Measurements from ENCODE around the gene HEXD. TPM values are rescaled to one million over a fixed set of nuclear protein-coding genes. Genes with fewer than 3 reads are reported as not detected.

HEXD gene
- total and polyA plus RNA-seq, 2 donors (not counting 1 experiment from before 2014, with no cell fraction given), result 6.4 to 16.7 TPM

- H3K36me3 ChIP-seq (ENCODE audit: control insufficient read depth, insufficient read depth, low read length), result peaks cover 25% of the 10 kb centered on the region
- no peak for TF ChIP-seq CTCF (conservative IDR thresholded peaks at IDR 0.05 in 1 of 2, IDR thresholded peaks at IDR 0.05 in 1 of 2; ENCODE audit: low read depth in 1 of 2, low read length in 2 of 2)
- no peak for TF ChIP-seq EZH2 (IDR thresholded peaks at IDR 0.05; ENCODE audit: low read length, missing control alignments)
Observed at GRCh38 chr17:82443465-82444283, 25.5 kb downstream of the HEXD start.

GRCh38 chr17:82444284-82444893 is 26.2 kb downstream of the HEXD start:
- no peak for TF ChIP-seq CTCF (conservative IDR thresholded peaks at IDR 0.05 in 1 of 2, IDR thresholded peaks at IDR 0.05 in 1 of 2; ENCODE audit: low read depth in 1 of 2, low read length in 2 of 2)
- H3K9me3 ChIP-seq (ENCODE audit: control insufficient read depth, insufficient read depth, low read depth, low read length), result no peaks in the 10 kb centered on the region

More at GRCh38 chr17:82443465-82444283, 25.5 kb downstream of the HEXD start:
- H3K9ac ChIP-seq (ENCODE audit: insufficient read depth, low read length), result no peak overlapping the region
- no peaks in the 10 kb centered on the region for H4K20me1 ChIP-seq (ENCODE audit: control insufficient read depth, extremely low read depth, insufficient read depth, low read length)
- H3K27ac ChIP-seq (ENCODE audit: insufficient read depth, low read length), result no peak overlapping the region
- H3K27me3 ChIP-seq (ENCODE audit: control insufficient read depth, insufficient read depth, low read length), result no peaks in the 10 kb centered on the region
- H3K9me3 ChIP-seq (ENCODE audit: control insufficient read depth, insufficient read depth, low read depth, low read length), result no peaks in the 10 kb centered on the region
- H3K4me3 ChIP-seq (replicated peaks in 1 of 4; ENCODE audit: control extremely low read depth in 1 of 4, insufficient read depth in 1 of 4, low read depth in 3 of 4, low read length in 4 of 4), result no peak overlapping the region
- no peaks in the 10 kb centered on the region for H3K4me1 ChIP-seq (ENCODE audit: control insufficient read depth, extremely low read depth, insufficient read depth, low read length)
- no peak for DNase-seq (ENCODE audit: low read depth in 2 of 2)
- H3K4me2 ChIP-seq (ENCODE audit: extremely low read depth, insufficient read depth, low read length), result no peak overlapping the region
- no peaks in the 10 kb centered on the region for H3K79me2 ChIP-seq (ENCODE audit: control insufficient read depth, insufficient read depth, low read length)
- no peak overlapping the region for H2AFZ ChIP-seq (ENCODE audit: low read length)

GRCh38 chr17:82444941-82445521 is 26.9 kb downstream of the HEXD start:
- Histone ChIP-seq H3K27me3 (ENCODE audit: control insufficient read depth, insufficient read depth, low read length) (no peaks in the 10 kb centered on the region), H3K27ac (ENCODE audit: insufficient read depth, low read length) (no peak overlapping the region), H3K9ac (ENCODE audit: insufficient read depth, low read length) (no peak overlapping the region), H2AFZ (ENCODE audit: low read length) (no peak overlapping the region), H3K4me3 (replicated peaks in 1 of 4; ENCODE audit: control extremely low read depth in 1 of 4, insufficient read depth in 1 of 4, low read depth in 3 of 4, low read length in 4 of 4) (no peak overlapping the region), H3K9me3 (ENCODE audit: control insufficient read depth, insufficient read depth, low read depth, low read length) (no peaks in the 10 kb centered on the region), H3K4me1 (ENCODE audit: control insufficient read depth, extremely low read depth, insufficient read depth, low read length) (peaks cover 2% of the 10 kb centered on the region), H4K20me1 (ENCODE audit: control insufficient read depth, extremely low read depth, insufficient read depth, low read length) (no peaks in the 10 kb centered on the region), H3K4me2 (ENCODE audit: extremely low read depth, insufficient read depth, low read length) (peak overlapping the region; percentile 5), H3K79me2 (ENCODE audit: control insufficient read depth, insufficient read depth, low read length) (peaks cover 10% of the 10 kb centered on the region), H3K36me3 (ENCODE audit: control insufficient read depth, insufficient read depth, low read length) (peaks cover 25% of the 10 kb centered on the region)
- TF ChIP-seq EZH2 (IDR thresholded peaks at IDR 0.05; ENCODE audit: low read length, missing control alignments) (no peak), CTCF (conservative IDR thresholded peaks at IDR 0.05 in 1 of 2, IDR thresholded peaks at IDR 0.05 in 1 of 2; ENCODE audit: low read depth in 1 of 2, low read length in 2 of 2) (no peak)
- peak; percentile 27 to 57 for DNase-seq (ENCODE audit: low read depth in 2 of 2)

More at GRCh38 chr17:82444284-82444893, 26.2 kb downstream of the HEXD start:
- no peak overlapping the region for H3K4me3 ChIP-seq (replicated peaks in 1 of 4; ENCODE audit: control extremely low read depth in 1 of 4, insufficient read depth in 1 of 4, low read depth in 3 of 4, low read length in 4 of 4)
- H3K27me3 ChIP-seq (ENCODE audit: control insufficient read depth, insufficient read depth, low read length), result no peaks in the 10 kb centered on the region
- no peaks in the 10 kb centered on the region for H4K20me1 ChIP-seq (ENCODE audit: control insufficient read depth, extremely low read depth, insufficient read depth, low read length)
- H3K79me2 ChIP-seq (ENCODE audit: control insufficient read depth, insufficient read depth, low read length), result peaks cover 4% of the 10 kb centered on the region
- DNase-seq (ENCODE audit: low read depth in 2 of 2), result no peak
- no peak overlapping the region for H2AFZ ChIP-seq (ENCODE audit: low read length)
- no peaks in the 10 kb centered on the region for H3K4me1 ChIP-seq (ENCODE audit: control insufficient read depth, extremely low read depth, insufficient read depth, low read length)
- no peak overlapping the region for H3K9ac ChIP-seq (ENCODE audit: insufficient read depth, low read length)
- H3K36me3 ChIP-seq (ENCODE audit: control insufficient read depth, insufficient read depth, low read length), result peaks cover 25% of the 10 kb centered on the region
- no peak overlapping the region for H3K27ac ChIP-seq (ENCODE audit: insufficient read depth, low read length)
- no peak overlapping the region for H3K4me2 ChIP-seq (ENCODE audit: extremely low read depth, insufficient read depth, low read length)

Data from fibroblast of lung (primary cell).